Astrocyte (in vitro differentiated cells and primary cell): ENCODE measurements around the gene PHC2.

ENCODE experiments used
- CTCF ChIP-seq: IDR thresholded peaks from 2 replicates; pipeline ENCODE4 v1.5.1; 2011; ENCODE audit warnings: low read depth, mild to moderate bottlenecking, inconsistent platforms, low read length, moderate library complexity; ENCODE audit not compliant: insufficient read depth
- EZH2 ChIP-seq: IDR thresholded peaks from 2 replicates; pipeline ENCODE4 v1.6.1; 2012; ENCODE audit warnings: mild to moderate bottlenecking, low read length, inconsistent platforms; ENCODE audit not compliant: insufficient read depth

- no peak for TF ChIP-seq CTCF
- no peak for TF ChIP-seq EZH2
These were observed 134.8 kb downstream of the PHC2 start for GRCh38 chr1:33296082-33296458.
